GM23248 (cell line): ENCODE measurements around the gene MUC12.

ENCODE experiments used
- EZH2 ChIP-seq: fragments of 200-600 bp; sonication (generic); IDR thresholded peaks from 2 replicates; pipeline ENCODE4 v1.6.1; 2018; ENCODE audit warnings: antibody characterized with exemption, mild to moderate bottlenecking; ENCODE audit not compliant: insufficient read depth, poor library complexity, severe bottlenecking
- EZH2phosphoT487 ChIP-seq: fragments of 200-600 bp; sonication (generic); IDR thresholded peaks from 2 replicates; pipeline ENCODE4 v1.6.1; 2018; ENCODE audit warnings: antibody characterized with exemption, moderate library complexity, mild to moderate bottlenecking, low read depth; ENCODE audit not compliant: insufficient read depth

DNA sequence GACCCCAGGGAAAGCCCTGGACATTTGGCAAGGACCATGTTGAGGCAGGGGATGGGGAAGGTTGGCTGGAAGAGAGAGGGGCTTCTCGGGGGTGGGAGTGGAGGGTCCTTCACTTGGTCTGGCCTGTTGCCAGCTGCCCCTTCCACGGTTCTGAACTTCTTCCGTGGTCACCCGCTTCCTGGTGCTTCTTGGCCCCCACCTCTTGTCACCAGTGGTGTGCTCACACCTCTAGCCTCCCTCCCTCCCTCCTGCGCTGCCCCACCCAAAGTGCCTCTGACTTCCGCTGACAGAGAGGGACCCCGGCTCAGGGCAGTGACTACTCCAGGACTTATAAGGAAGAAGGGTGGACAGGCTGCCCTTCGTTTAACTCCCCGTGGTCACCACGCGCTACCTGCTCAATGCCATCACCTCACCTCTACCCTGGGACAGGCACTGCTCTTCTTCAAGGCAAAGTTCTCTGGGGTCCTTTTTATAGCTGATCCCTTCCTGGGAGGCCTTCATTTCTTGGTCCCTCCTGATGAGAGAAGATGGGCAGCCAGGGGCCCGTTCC is at the start of gene MUC12:
- TF ChIP-seq EZH2 (no peak), EZH2phosphoT487 (no peak)
